Activated T-cell treated with anti-CD3 and anti-CD28 coated beads, Interleukin-2, amount 50 U/mL, for 4 hours (primary cell): ENCODE measurements around the gene EFCAB6. TPM values are rescaled to one million over a fixed set of nuclear protein-coding genes. Genes with fewer than 3 reads are reported as not detected.

Source experiments
- ATAC-seq, 2 donors: fragments of 200-7000 bp; cut with Tn5 transposase; one replicate each; pipeline ENCODE4 v1.10.0; 2021
- DNase-seq: peaks from one replicate; pipeline ENCODE4 v3.0.0-alpha.2; 2020
- H3K27me3 Mint-ChIP-seq: one replicate; pipeline ENCODE4 v1.8.0; 2021; ENCODE audit warnings: low read depth, mixed read lengths
- H3K36me3 Mint-ChIP-seq: one replicate; pipeline ENCODE4 v1.8.0; 2022; ENCODE audit warnings: mixed read lengths; ENCODE audit not compliant: insufficient read depth
- H3K4me1 Mint-ChIP-seq: one replicate; pipeline ENCODE4 v1.8.0; 2021; ENCODE audit warnings: low read depth, mixed read lengths
- H3K4me3 Mint-ChIP-seq: one replicate; pipeline ENCODE4 v1.8.0; 2021; ENCODE audit warnings: mild to moderate bottlenecking, moderate library complexity, mixed read lengths
- H3K9me3 Mint-ChIP-seq: one replicate; pipeline ENCODE4 v1.8.0; 2021; ENCODE audit warnings: mixed read lengths
- total RNA-seq, 3 donors: library from RNA; stranded (reverse); gene quantifications; one replicate each; pipeline ENCODE4 v1.2.1, GENCODE V29; 2021

Gene EFCAB6
- total RNA-seq, 3 donors from 2014 or later: 0.18 to 0.24 (median 0.18) TPM

GRCh38 chr22:43851058-43851978 is 39.2 kb upstream of the EFCAB6 start:
- DNase-seq (no peak), ATAC-seq (no peak)
- peaks cover 37% of the 10 kb centered on the region for H3K27me3 Mint-ChIP-seq
- H3K4me3 Mint-ChIP-seq: no peak overlapping the region
- no peaks in the 10 kb centered on the region for H3K4me1 Mint-ChIP-seq
- H3K36me3 Mint-ChIP-seq: no peaks in the 10 kb centered on the region
- H3K9me3 Mint-ChIP-seq: peaks cover 5% of the 10 kb centered on the region

GRCh38 chr22:43850529-43850928 is 38.4 kb upstream of the EFCAB6 start:
- no peak for DNase-seq
- no peak overlapping the region for H3K4me3 Mint-ChIP-seq
- peaks cover 2% of the 10 kb centered on the region for H3K9me3 Mint-ChIP-seq
- H3K36me3 Mint-ChIP-seq: no peaks in the 10 kb centered on the region
- H3K4me1 Mint-ChIP-seq: no peaks in the 10 kb centered on the region
- ATAC-seq: no peak
- H3K27me3 Mint-ChIP-seq: peaks cover 35% of the 10 kb centered on the region

- H3K36me3 Mint-ChIP-seq: no peaks in the 10 kb centered on the region
- DNase-seq (no peak), ATAC-seq (no peak)
- H3K27me3 Mint-ChIP-seq: peaks cover 33% of the 10 kb centered on the region
- H3K4me1 Mint-ChIP-seq: no peaks in the 10 kb centered on the region
- no peak overlapping the region for H3K4me3 Mint-ChIP-seq
- H3K9me3 Mint-ChIP-seq: no peaks in the 10 kb centered on the region
These were observed 37.6 kb upstream of the EFCAB6 start for GRCh38 chr22:43849731-43850130.

GRCh38 chr22:43848366-43849171 is 36.5 kb upstream of the EFCAB6 start:
- Mint-ChIP-seq H3K9me3 (no peaks in the 10 kb centered on the region), H3K27me3 (peaks cover 25% of the 10 kb centered on the region), H3K36me3 (no peaks in the 10 kb centered on the region), H3K4me1 (no peaks in the 10 kb centered on the region), H3K4me3 (no peak overlapping the region)
- DNase-seq: no peak
- ATAC-seq: no peak

GRCh38 chr22:43847376-43848289 is 35.5 kb upstream of the EFCAB6 start:
- Mint-ChIP-seq H3K27me3 (peaks cover 22% of the 10 kb centered on the region), H3K4me1 (no peaks in the 10 kb centered on the region)

GRCh38 chr22:43846966-43847365 is 34.9 kb upstream of the EFCAB6 start:
- Mint-ChIP-seq H3K4me1 (no peaks in the 10 kb centered on the region), H3K4me3 (no peak overlapping the region), H3K9me3 (no peaks in the 10 kb centered on the region), H3K27me3 (peaks cover 21% of the 10 kb centered on the region), H3K36me3 (no peaks in the 10 kb centered on the region)
- ATAC-seq (no peak), DNase-seq (no peak)

More at GRCh38 chr22:43847376-43848289, 35.5 kb upstream of the EFCAB6 start:
- H3K4me3 Mint-ChIP-seq: no peak overlapping the region
- no peak for ATAC-seq
- no peaks in the 10 kb centered on the region for H3K36me3 Mint-ChIP-seq
- no peaks in the 10 kb centered on the region for H3K9me3 Mint-ChIP-seq
- no peak for DNase-seq

GRCh38 chr22:43845981-43846380 is 33.9 kb upstream of the EFCAB6 start:
- DNase-seq: no peak
- Mint-ChIP-seq H3K36me3 (no peaks in the 10 kb centered on the region), H3K27me3 (peaks cover 14% of the 10 kb centered on the region), H3K4me3 (no peak overlapping the region), H3K9me3 (no peaks in the 10 kb centered on the region), H3K4me1 (no peaks in the 10 kb centered on the region)
- no peak for ATAC-seq

- no peaks in the 10 kb centered on the region for H3K36me3 Mint-ChIP-seq
These were observed 32.7 kb upstream of the EFCAB6 start for GRCh38 chr22:43844560-43845545.

GRCh38 chr22:43843783-43844530 is 31.9 kb upstream of the EFCAB6 start:
- Mint-ChIP-seq H3K27me3 (peaks cover 10% of the 10 kb centered on the region), H3K4me1 (no peaks in the 10 kb centered on the region), H3K9me3 (no peaks in the 10 kb centered on the region), H3K36me3 (no peaks in the 10 kb centered on the region), H3K4me3 (no peak overlapping the region)
- ATAC-seq (no peak), DNase-seq (no peak)

More at GRCh38 chr22:43844560-43845545, 32.7 kb upstream of the EFCAB6 start:
- peaks cover 13% of the 10 kb centered on the region for H3K27me3 Mint-ChIP-seq
- no peak for ATAC-seq
- H3K4me3 Mint-ChIP-seq: no peak overlapping the region
- DNase-seq: no peak
- no peaks in the 10 kb centered on the region for H3K9me3 Mint-ChIP-seq
- no peaks in the 10 kb centered on the region for H3K4me1 Mint-ChIP-seq

- H3K4me3 Mint-ChIP-seq: no peak overlapping the region
- H3K4me1 Mint-ChIP-seq: no peaks in the 10 kb centered on the region
- ATAC-seq: no peak
- H3K27me3 Mint-ChIP-seq: peaks cover 3% of the 10 kb centered on the region
- H3K9me3 Mint-ChIP-seq: no peaks in the 10 kb centered on the region
- no peaks in the 10 kb centered on the region for H3K36me3 Mint-ChIP-seq
- no peak for DNase-seq
These were observed 29.6 kb upstream of the EFCAB6 start for GRCh38 chr22:43841742-43842141.

GRCh38 chr22:43840851-43841250 is 28.7 kb upstream of the EFCAB6 start:
- no peak for ATAC-seq
- H3K4me3 Mint-ChIP-seq: no peak overlapping the region
- H3K9me3 Mint-ChIP-seq: no peaks in the 10 kb centered on the region
- no peak for DNase-seq
- H3K27me3 Mint-ChIP-seq: no peaks in the 10 kb centered on the region
- H3K36me3 Mint-ChIP-seq: no peaks in the 10 kb centered on the region
- no peaks in the 10 kb centered on the region for H3K4me1 Mint-ChIP-seq

- Mint-ChIP-seq H3K9me3 (no peaks in the 10 kb centered on the region), H3K36me3 (no peaks in the 10 kb centered on the region), H3K4me3 (no peak overlapping the region), H3K27me3 (peaks cover 4% of the 10 kb centered on the region), H3K4me1 (no peaks in the 10 kb centered on the region)
- ATAC-seq (no peak), DNase-seq (no peak)
These were observed 28.3 kb upstream of the EFCAB6 start for GRCh38 chr22:43840431-43840830.
